IPS-15b (cell line): Measurements from ENCODE around the gene ZKSCAN5.
"Not testable (repeated sequence)": the region's sequence is repeated elsewhere in the genome, so short reads cannot be mapped to it uniquely, and the experiment has no call there.

Experiments used
- H3K27me3 ChIP-seq: one replicate; pipeline ENCODE4 v1.6.1; 2013; ENCODE audit warnings: low read length; ENCODE audit not compliant: control insufficient read depth, insufficient read depth
- H3K36me3 ChIP-seq: one replicate; pipeline ENCODE4 v1.6.1; 2013; ENCODE audit warnings: low read length; ENCODE audit not compliant: control insufficient read depth, insufficient read depth
- H3K4me1 ChIP-seq: one replicate; pipeline ENCODE4 v1.6.1; 2013; ENCODE audit warnings: mild to moderate bottlenecking, low read length; ENCODE audit not compliant: control insufficient read depth, insufficient read depth
- H3K4me3 ChIP-seq: one replicate; pipeline ENCODE4 v1.5.1; 2013; ENCODE audit warnings: low read depth, low read length
- H3K9ac ChIP-seq: one replicate; pipeline ENCODE4 v1.6.1; 2013; ENCODE audit warnings: low read depth, mild to moderate bottlenecking, low read length
- H3K9me3 ChIP-seq: one replicate; pipeline ENCODE4 v1.6.1; 2013; ENCODE audit warnings: mild to moderate bottlenecking, low read length; ENCODE audit not compliant: control insufficient read depth, insufficient read depth

The ZKSCAN5 gene

GRCh38 chr7:99540542-99540941 lies 36.1 kb downstream of the ZKSCAN5 start:
- Histone ChIP-seq H3K4me3 (no peak overlapping the region), H3K9me3 (peaks cover 4% of the 10 kb centered on the region), H3K4me1 (no peaks in the 10 kb centered on the region), H3K27me3 (no peaks in the 10 kb centered on the region), H3K36me3 (no peaks in the 10 kb centered on the region), H3K9ac (no peak overlapping the region)

GRCh38 chr7:99541212-99541611 lies 36.8 kb downstream of the ZKSCAN5 start:
- Histone ChIP-seq H3K27me3 (no peaks in the 10 kb centered on the region), H3K36me3 (no peaks in the 10 kb centered on the region), H3K4me3 (no peak overlapping the region), H3K9me3 (peaks cover 4% of the 10 kb centered on the region), H3K9ac (no peak overlapping the region), H3K4me1 (no peaks in the 10 kb centered on the region)

GRCh38 chr7:99543081-99543671 lies 38.7 kb downstream of the ZKSCAN5 start:
- Histone ChIP-seq H3K4me1 (no peaks in the 10 kb centered on the region), H3K9ac (no peak overlapping the region), H3K36me3 (no peaks in the 10 kb centered on the region), H3K4me3 (no peak overlapping the region), H3K9me3 (peaks cover 4% of the 10 kb centered on the region), H3K27me3 (no peaks in the 10 kb centered on the region)

GRCh38 chr7:99543916-99544315 lies 39.5 kb downstream of the ZKSCAN5 start:
- no peaks in the 10 kb centered on the region for H3K4me1 ChIP-seq
- H3K9me3 ChIP-seq = peaks cover 4% of the 10 kb centered on the region
- no peak overlapping the region for H3K9ac ChIP-seq
- H3K4me3 ChIP-seq = no peak overlapping the region
- no peaks in the 10 kb centered on the region for H3K27me3 ChIP-seq
- no peaks in the 10 kb centered on the region for H3K36me3 ChIP-seq

- H3K9me3 ChIP-seq, H3K27me3 ChIP-seq, H3K9ac ChIP-seq, H3K4me3 ChIP-seq, H3K4me1 ChIP-seq, H3K36me3 ChIP-seq: not testable (repeated sequence)
Observed at GRCh38 chr7:99545308-99545707, 40.8 kb downstream of the ZKSCAN5 start.

- H3K36me3 ChIP-seq, H3K4me3 ChIP-seq, H3K9me3 ChIP-seq, H3K4me1 ChIP-seq, H3K27me3 ChIP-seq, H3K9ac ChIP-seq: not testable (repeated sequence)
Observed at GRCh38 chr7:99549545-99549944, 45.1 kb downstream of the ZKSCAN5 start.

- peak overlapping the region; percentile 97 for H3K9ac ChIP-seq
- H3K27me3 ChIP-seq = no peaks in the 10 kb centered on the region
- no peaks in the 10 kb centered on the region for H3K9me3 ChIP-seq
- H3K4me1 ChIP-seq = no peaks in the 10 kb centered on the region
- peak overlapping the region; percentile 99 for H3K4me3 ChIP-seq
- no peaks in the 10 kb centered on the region for H3K36me3 ChIP-seq
Observed at GRCh38 chr7:99551334-99551733, 46.9 kb downstream of the ZKSCAN5 start.

GRCh38 chr7:99551767-99552463 lies 47.5 kb downstream of the ZKSCAN5 start, which contains the start of gene FAM200A:
Gene FAM200A, minus strand, starts transcription at chr7:99552114. Its CDS starts 3,707 bp downstream, at chr7:99548407.
- H3K9me3 ChIP-seq = no peaks in the 10 kb centered on the region
- H3K4me3 ChIP-seq = peak within 1 kb of the TSS; percentile 99
- H3K27me3 ChIP-seq = no peaks in the 10 kb centered on the region
- no peaks in the 10 kb centered on the region for H3K36me3 ChIP-seq
- H3K9ac ChIP-seq = peak within 1 kb of the TSS; percentile 97
- no peaks in the 10 kb centered on the region for H3K4me1 ChIP-seq

- no peaks in the 10 kb centered on the region for H3K9me3 ChIP-seq
- H3K4me1 ChIP-seq = no peaks in the 10 kb centered on the region
- no peak overlapping the region for H3K9ac ChIP-seq
- H3K36me3 ChIP-seq = no peaks in the 10 kb centered on the region
- no peaks in the 10 kb centered on the region for H3K27me3 ChIP-seq
- H3K4me3 ChIP-seq = no peak overlapping the region
Observed at GRCh38 chr7:99553039-99553438, 48.6 kb downstream of the ZKSCAN5 start.

- H3K36me3 ChIP-seq = peaks cover 3% of the 10 kb centered on the region
Observed at GRCh38 chr7:99554939-99555338, 50.5 kb downstream of the ZKSCAN5 start.

GRCh38 chr7:99557196-99557607 lies 52.7 kb downstream of the ZKSCAN5 start:
- peak overlapping the region; percentile 99 for H3K4me3 ChIP-seq
- H3K27me3 ChIP-seq = no peaks in the 10 kb centered on the region

More at GRCh38 chr7:99554939-99555338, 50.5 kb downstream of the ZKSCAN5 start:
- no peaks in the 10 kb centered on the region for H3K4me1 ChIP-seq
- H3K9me3 ChIP-seq = no peaks in the 10 kb centered on the region
- H3K27me3 ChIP-seq = no peaks in the 10 kb centered on the region
- no peak overlapping the region for H3K4me3 ChIP-seq
- no peak overlapping the region for H3K9ac ChIP-seq

GRCh38 chr7:99557940-99558305 lies 53.5 kb downstream of the ZKSCAN5 start:
- peak overlapping the region; percentile 97 for H3K9ac ChIP-seq
- no peaks in the 10 kb centered on the region for H3K27me3 ChIP-seq
- H3K4me3 ChIP-seq = peak overlapping the region; percentile 99
- peaks cover 19% of the 10 kb centered on the region for H3K36me3 ChIP-seq
- H3K9me3 ChIP-seq = no peaks in the 10 kb centered on the region
- H3K4me1 ChIP-seq = no peaks in the 10 kb centered on the region

More at GRCh38 chr7:99557196-99557607, 52.7 kb downstream of the ZKSCAN5 start:
- H3K4me1 ChIP-seq = no peaks in the 10 kb centered on the region
- H3K9me3 ChIP-seq = no peaks in the 10 kb centered on the region
- H3K36me3 ChIP-seq = peaks cover 16% of the 10 kb centered on the region
- H3K9ac ChIP-seq = peak overlapping the region; percentile 97
